ENCODE results near the gene CYB561D2.
A peak's percentile ranks its signal among the peaks of the same experiment; 100 is the strongest.

The CYB561D2 gene

GRCh38 chr3:50323614-50324199 is 27.0 kb upstream of the CYB561D2 start:
- no peak for DNase-seq (ENCODE audit: low read depth in 2 of 2)

GRCh38 chr3:50324351-50325112 is 26.1 kb upstream of the CYB561D2 start:
- DNase-seq (ENCODE audit: low read depth in 2 of 2) = no peak

DNA sequence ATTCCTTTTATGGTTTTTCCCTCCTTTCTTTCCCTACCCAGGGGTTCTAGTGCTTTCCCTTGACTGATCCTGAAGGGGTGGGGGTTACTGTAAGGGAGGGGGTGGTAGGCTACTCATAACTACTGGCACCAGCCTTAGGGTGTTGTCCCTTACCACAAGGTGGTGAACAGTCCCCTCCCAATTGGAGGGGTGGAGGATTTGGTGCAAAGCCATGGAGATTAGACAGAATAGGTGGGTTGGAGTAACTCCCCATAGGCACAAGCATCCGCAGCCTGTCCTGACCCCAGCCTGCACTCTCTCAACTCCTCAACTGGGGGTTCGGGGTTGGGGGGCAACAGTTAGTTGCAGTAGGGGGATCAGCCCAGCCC is 25.6 kb upstream of the CYB561D2 start:
- no peak for DNase-seq (ENCODE audit: low read depth in 2 of 2)

GRCh38 chr3:50325497-50326181 is 25.0 kb upstream of the CYB561D2 start:
- no peak for DNase-seq (ENCODE audit: low read depth in 2 of 2)

DNA sequence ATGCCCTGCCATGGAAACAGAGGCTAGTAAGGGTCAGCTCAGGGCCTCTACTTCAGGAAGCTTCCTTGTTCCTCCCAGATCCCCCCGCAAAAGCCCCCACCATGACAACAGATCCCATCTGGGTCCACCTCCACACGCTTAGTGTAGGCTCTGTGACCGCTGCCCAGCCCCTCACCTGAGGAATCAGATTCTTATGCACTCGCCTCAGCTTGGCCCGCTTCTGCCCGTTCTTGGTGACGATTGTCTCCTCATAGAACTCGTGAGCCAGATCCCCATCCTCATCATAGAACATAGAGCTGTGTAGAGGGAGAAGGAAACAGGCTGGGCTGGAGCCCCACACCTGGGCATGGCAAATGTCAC is 24.5 kb upstream of the CYB561D2 start:
- no peak for DNase-seq (ENCODE audit: low read depth in 2 of 2)

GRCh38 chr3:50327129-50327528 is 23.5 kb upstream of the CYB561D2 start:
- no peak for DNase-seq (ENCODE audit: low read depth in 2 of 2)

DNA sequence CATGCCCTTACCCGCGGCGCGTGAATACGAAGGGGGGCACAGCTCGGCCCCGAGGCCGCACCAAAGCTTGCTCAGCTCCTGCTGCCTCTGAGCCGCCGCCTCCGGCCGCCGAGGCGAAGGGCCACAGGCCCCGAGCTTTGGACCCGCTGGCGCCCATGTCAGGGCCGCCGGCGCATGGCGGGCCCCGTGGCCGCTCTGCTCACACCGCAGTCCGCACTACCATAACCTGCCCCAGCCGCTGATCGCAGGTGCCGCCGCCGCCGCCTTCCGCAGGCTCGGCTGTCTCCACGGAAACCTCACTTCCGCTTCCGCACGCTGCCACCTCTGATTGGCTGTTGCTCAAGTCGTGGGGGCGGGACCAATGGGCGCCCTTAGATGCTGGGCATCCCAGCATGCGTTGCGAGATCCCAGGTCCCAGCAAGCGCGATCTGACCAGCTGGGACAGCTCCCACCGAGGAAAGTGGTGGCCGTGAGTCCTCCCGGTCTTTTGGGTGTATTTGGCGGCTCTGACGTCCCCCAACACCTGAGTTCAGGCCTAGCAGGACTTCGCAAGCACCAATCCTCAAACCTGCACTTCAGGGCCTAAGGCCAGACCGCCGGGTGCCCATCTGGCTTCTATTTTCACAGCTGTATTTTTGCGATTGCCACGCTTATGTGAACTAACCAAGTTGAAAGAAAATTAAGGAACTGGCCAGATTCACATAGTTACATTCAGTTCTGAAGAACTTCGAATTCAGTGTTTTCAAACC is 22.5 kb upstream of the CYB561D2 start, which contains the start of gene TUSC2:
TUSC2 (minus strand) TSS at position 281 of the 749 bp plus-strand sequence; CDS start at position 157, 124 bp downstream.
- DNase-seq (ENCODE audit: low read depth in 2 of 2) = peak; percentile 87 to 89

- DNase-seq (ENCODE audit: low read depth in 2 of 2) = no peak
Observed at GRCh38 chr3:50330330-50330729, 20.3 kb upstream of the CYB561D2 start.

- no peak for DNase-seq (ENCODE audit: low read depth in 2 of 2)
Observed at GRCh38 chr3:50331364-50331907, 19.2 kb upstream of the CYB561D2 start.

DNA sequence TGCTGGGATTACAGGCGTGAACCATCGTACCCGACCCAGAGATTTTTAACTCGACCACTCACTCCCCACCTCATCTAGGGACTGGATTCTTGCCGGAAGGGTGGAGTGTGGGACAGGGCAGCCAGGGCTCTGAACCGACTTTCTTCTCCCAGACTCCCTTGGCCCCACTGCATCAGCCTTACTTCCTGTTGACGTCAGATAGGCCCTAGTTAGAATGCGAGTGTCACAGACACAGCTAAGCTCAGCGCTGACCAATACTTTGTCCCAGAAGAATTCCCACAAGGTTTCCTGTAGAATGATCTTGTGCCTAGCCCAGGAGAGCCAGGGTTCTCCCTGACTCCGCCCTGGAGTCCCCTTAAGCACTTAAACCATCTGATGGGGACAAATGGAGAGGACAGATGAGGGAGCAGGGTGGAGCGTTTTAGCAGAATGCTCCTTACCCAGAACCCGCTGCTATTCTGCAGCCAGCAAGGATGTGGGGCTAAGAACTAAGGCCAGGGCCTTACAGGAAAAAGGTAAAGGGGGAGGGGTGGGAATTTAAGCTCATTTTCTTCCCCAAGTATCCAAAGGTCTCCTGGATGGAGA is 16.8 kb upstream of the CYB561D2 start:
- DNase-seq (ENCODE audit: low read depth in 2 of 2) = no peak

- DNase-seq (ENCODE audit: low read depth in 2 of 2) = no peak
Observed at GRCh38 chr3:50334339-50335075, 16.2 kb upstream of the CYB561D2 start.

DNA sequence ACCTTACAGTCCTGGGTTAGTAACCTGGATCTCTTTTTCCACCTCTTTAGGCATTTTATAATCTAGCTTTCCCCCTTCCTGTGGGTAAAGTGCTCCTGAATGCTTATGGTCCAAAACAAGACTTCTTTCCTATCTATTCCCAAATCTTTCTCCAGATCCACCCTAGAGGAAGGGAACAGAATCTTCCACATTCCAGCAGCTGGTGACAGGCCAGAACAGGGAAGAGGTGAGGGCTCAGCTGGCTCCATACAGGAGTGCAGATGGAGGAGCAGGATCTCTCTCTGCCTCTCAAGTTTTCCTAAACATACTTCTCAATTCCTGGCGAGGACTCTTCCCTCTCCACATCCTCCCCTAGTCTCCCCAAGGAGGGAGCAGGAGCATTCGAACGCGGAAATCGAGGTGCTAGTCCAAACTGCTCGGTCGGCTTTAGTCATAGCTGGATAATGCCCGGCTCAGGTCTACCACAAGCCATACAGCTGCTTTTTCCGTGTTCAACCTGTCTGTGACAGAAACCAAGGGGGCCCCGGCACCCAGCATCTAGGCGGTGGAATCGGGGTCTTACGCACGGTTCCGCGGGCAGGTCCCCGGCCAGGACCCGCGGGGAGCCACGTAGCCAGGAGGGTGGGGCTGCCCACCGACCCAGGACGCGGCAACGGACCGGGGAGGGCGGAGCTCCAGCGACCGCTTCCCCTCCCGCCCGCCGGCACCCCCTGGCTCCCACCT is 14.0 kb upstream of the CYB561D2 start:
- DNase-seq (ENCODE audit: low read depth in 2 of 2) = no peak

DNA sequence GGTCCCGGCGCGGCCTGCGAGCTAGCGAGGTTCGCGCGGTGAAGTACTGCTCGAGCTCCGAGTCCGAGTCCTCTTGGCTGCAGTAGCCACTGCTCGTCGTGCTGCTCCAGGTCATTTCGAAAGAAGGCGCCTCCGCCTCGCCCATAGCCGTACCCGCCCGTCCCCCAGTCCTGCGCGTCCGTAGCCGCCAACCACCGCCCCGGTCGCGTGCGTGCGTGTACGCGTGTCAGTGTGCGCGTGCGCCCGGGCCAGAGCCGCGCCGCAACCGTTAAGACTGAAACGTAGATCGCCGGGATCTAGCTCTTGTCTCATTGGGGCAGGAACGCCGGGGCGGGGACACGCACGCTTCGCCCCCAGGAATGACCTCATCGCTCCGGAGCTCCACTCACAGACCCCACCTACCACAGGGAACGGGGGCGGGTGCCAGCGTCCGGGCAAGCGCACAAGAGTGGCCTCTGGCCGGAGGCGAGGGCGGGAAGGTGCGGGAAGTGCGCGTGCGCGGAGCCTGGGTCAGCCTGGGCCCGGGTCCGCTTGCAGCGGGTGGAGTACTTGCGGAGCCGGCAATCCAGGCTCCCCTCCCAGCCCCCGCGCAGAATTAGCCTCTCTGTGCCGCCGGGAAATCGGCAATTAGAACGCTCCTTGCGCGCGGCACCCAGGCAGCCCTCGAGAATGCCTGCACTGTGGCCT is 13.3 kb upstream of the CYB561D2 start:
- DNase-seq (ENCODE audit: low read depth in 2 of 2) = peak; percentile 83 to 88

GRCh38 chr3:50338965-50339364 is 11.7 kb upstream of the CYB561D2 start:
- no peak for DNase-seq (ENCODE audit: low read depth in 2 of 2)

DNA sequence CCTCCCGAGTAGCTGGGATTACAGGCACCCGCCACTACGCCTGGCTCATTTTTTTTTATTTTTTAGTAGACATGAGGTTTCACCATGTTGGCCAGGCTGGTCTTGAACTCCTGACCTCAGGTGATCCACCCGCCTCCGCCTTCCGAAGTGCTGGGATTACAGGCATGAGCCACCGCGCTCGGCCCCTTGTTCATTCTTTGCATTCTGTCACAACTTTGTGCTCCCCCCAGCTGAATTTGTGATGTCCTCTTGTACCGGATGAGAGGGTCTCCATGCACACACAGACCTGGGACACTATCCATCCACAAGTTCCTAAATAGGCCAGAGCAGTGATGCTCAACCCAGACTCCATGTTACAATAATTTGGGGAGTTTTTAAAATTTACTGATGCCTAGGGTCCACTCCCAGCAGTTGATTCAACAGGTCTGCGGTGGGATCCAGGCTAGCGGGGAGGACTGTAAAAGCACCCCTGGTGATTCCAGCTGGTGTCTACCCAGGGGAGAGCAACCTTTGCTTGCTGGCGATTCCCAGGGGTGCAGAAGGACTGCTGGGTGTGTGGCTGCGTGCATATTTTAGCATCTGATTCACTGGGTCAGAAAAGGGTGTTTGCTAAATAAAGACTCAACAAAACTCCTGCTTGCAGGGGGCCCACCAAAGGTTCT is 11.0 kb upstream of the CYB561D2 start:
- no peak for DNase-seq (ENCODE audit: low read depth in 2 of 2)

- no peak for DNase-seq (ENCODE audit: low read depth in 2 of 2)
Observed at GRCh38 chr3:50340147-50340447, 10.6 kb upstream of the CYB561D2 start.

- DNase-seq (ENCODE audit: low read depth in 2 of 2) = peak in 1 of 2 donors; percentile 39
Observed at GRCh38 chr3:50340448-50341329, 10.0 kb upstream of the CYB561D2 start, which contains the start of gene RASSF1. TSS of gene RASSF1 (minus strand) at chr3:50340836. CDS start at chr3:50340805, 31 bp downstream.

GRCh38 chr3:50341537-50341936 is 9.1 kb upstream of the CYB561D2 start:
- no peak for DNase-seq (ENCODE audit: low read depth in 2 of 2)
